WTC11 (cell line): ENCODE measurements around the gene IAH1. TPM values are rescaled to one million over a fixed set of nuclear protein-coding genes. Genes with fewer than 3 reads are reported as not detected.

Experiments used
- ATAC-seq: fragments of 200-7000 bp; cut with Tn5 transposase; 2 replicates; pipeline ENCODE4 v1.10.0; 2021; ENCODE audit warnings: mild to moderate bottlenecking, moderate library complexity
- CTCF ChIA-PET: fragments of 300-600 bp; sonication (Branson Sonifier 250); formaldehyde crosslinking; loops from one replicate; lab custom pipeline; 2021; ENCODE audit warnings: antibody characterized with exemption; lab: Charles Lee
- POLR2A ChIA-PET: fragments of 350-600 bp; sonication (Branson Sonifier 250); formaldehyde crosslinking; loops from one replicate; lab custom pipeline; 2021; ENCODE audit warnings: antibody characterized with exemption; lab: Charles Lee
- DNase-seq: peaks from one replicate; pipeline ENCODE4 v3.0.0; 2021; ENCODE audit warnings: low spot score
- H3K27ac Mint-ChIP-seq: 2 replicates; pipeline ENCODE4 v1.8.0; 2021; ENCODE audit warnings: mixed read lengths
- H3K27me3 Mint-ChIP-seq: 2 replicates; pipeline ENCODE4 v1.8.0; 2021; ENCODE audit warnings: low read depth, mild to moderate bottlenecking, moderate library complexity, mixed read lengths
- H3K36me3 Mint-ChIP-seq: 2 replicates; pipeline ENCODE4 v1.8.0; 2021; ENCODE audit warnings: mixed read lengths
- H3K4me1 Mint-ChIP-seq: 2 replicates; pipeline ENCODE4 v1.8.0; 2022; ENCODE audit warnings: mixed read lengths
- H3K4me3 Mint-ChIP-seq: 2 replicates; pipeline ENCODE4 v1.8.0; 2021; ENCODE audit warnings: mild to moderate bottlenecking, moderate library complexity, mixed read lengths
- H3K9me3 Mint-ChIP-seq: 2 replicates; pipeline ENCODE4 v1.8.0; 2021; ENCODE audit warnings: mixed read lengths
- ATF1 ChIP-seq: sonication (generic); formaldehyde crosslinking; IDR thresholded peaks from 2 replicates; pipeline ENCODE4 v1.8.1; 2023; ENCODE audit warnings: mild to moderate bottlenecking, moderate library complexity, missing genetic modification reagents
- CBFB ChIP-seq: sonication (generic); formaldehyde crosslinking; IDR thresholded peaks from 2 replicates; pipeline ENCODE4 v1.8.1; 2022; ENCODE audit warnings: mild to moderate bottlenecking, low read depth, missing genetic modification reagents
- CREM ChIP-seq: sonication (generic); formaldehyde crosslinking; IDR thresholded peaks from 2 replicates; pipeline ENCODE4 v1.8.1; 2022; ENCODE audit warnings: mild to moderate bottlenecking, missing genetic modification reagents, moderate library complexity
- GRHL2 ChIP-seq: fragments of 250-450 bp; sonication (Bioruptor Pico); IDR thresholded peaks from 2 replicates; pipeline ENCODE4 v1.8.0; 2022; ENCODE audit warnings: mild to moderate bottlenecking, moderate library complexity; ENCODE audit not compliant: insufficient replicate concordance, severe bottlenecking
- NFATC4 ChIP-seq: fragments of 250-450 bp; sonication (Bioruptor Pico); IDR thresholded peaks from 2 replicates; pipeline ENCODE4 v1.9.0; 2021; ENCODE audit warnings: mild to moderate bottlenecking
- NR1H2 ChIP-seq: sonication (generic); formaldehyde crosslinking; IDR thresholded peaks from 2 replicates; pipeline ENCODE4 v1.9.0; 2021; ENCODE audit warnings: mild to moderate bottlenecking, moderate library complexity, missing genetic modification reagents
- OVOL2 ChIP-seq: fragments of 250-450 bp; sonication (Bioruptor Pico); IDR thresholded peaks from 2 replicates; pipeline ENCODE4 v1.9.0; 2021; ENCODE audit warnings: mild to moderate bottlenecking, borderline replicate concordance
- RELA ChIP-seq: sonication (generic); formaldehyde crosslinking; IDR thresholded peaks from 2 replicates; pipeline ENCODE4 v1.8.1; 2022; ENCODE audit warnings: missing genetic modification reagents, mild to moderate bottlenecking, borderline replicate concordance
- SMAD4 ChIP-seq: sonication (generic); formaldehyde crosslinking; IDR thresholded peaks from 2 replicates; pipeline ENCODE4 v1.8.0; 2022; ENCODE audit warnings: mild to moderate bottlenecking, missing genetic modification reagents
- TCF7 ChIP-seq: sonication (generic); formaldehyde crosslinking; IDR thresholded peaks from 2 replicates; pipeline ENCODE4 v1.8.0; 2022; ENCODE audit warnings: mild to moderate bottlenecking, low read depth, missing genetic modification reagents, moderate library complexity
- TP53 ChIP-seq: sonication (generic); formaldehyde crosslinking; IDR thresholded peaks from 2 replicates; pipeline ENCODE4 v1.8.1; 2023; ENCODE audit warnings: mild to moderate bottlenecking, missing genetic modification reagents
- ZNF138 ChIP-seq: sonication (generic); formaldehyde crosslinking; conservative IDR thresholded peaks from 2 replicates; pipeline ENCODE4 v1.8.1; 2022; ENCODE audit warnings: mild to moderate bottlenecking, moderate library complexity, missing genetic modification reagents
- ZNF396 ChIP-seq: fragments of 250-450 bp; sonication (Bioruptor Pico); IDR thresholded peaks from 2 replicates; pipeline ENCODE4 v1.8.0; 2021; ENCODE audit warnings: mild to moderate bottlenecking, moderate library complexity, borderline replicate concordance
- ZNF532 ChIP-seq: fragments of 250-450 bp; sonication (Bioruptor Pico); IDR thresholded peaks from 2 replicates; pipeline ENCODE4 v1.9.0; 2021; ENCODE audit warnings: mild to moderate bottlenecking, borderline replicate concordance
- total RNA-seq: library from RNA; stranded (reverse); gene quantifications from 3 replicates; pipeline ENCODE4 v1.2.3, GENCODE V29; 2021
- TF ChIP-seq, protein P1 (sequence below): sonication (generic); formaldehyde crosslinking; IDR thresholded peaks from 2 replicates; pipeline ENCODE4 v1.8.1; 2023; ENCODE audit warnings: mild to moderate bottlenecking, missing genetic modification reagents, moderate library complexity
- TF ChIP-seq, protein P2 (sequence below): sonication (generic); formaldehyde crosslinking; IDR thresholded peaks from 2 replicates; pipeline ENCODE4 v1.8.0; 2023; ENCODE audit warnings: missing genetic modification reagents
- TF ChIP-seq, protein P3 (sequence below): sonication (generic); formaldehyde crosslinking; conservative IDR thresholded peaks from 2 replicates; pipeline ENCODE4 v1.8.1; 2023; ENCODE audit warnings: mild to moderate bottlenecking, low read depth, missing genetic modification reagents, moderate library complexity

IAH1 gene
- total RNA-seq, 1 experiment from 2014 or later = 14.4 TPM

GRCh38 chr2:9434489-9434888, 39.9 kb upstream of the IAH1 start (continued):
- TF ChIP-seq NFATC4 (CRISPR knock-in tag) (no peak), ZNF138 (CRISPR knock-in tag) (no peak), CBFB (no peak), ZNF396 (CRISPR knock-in tag) (no peak), GRHL2 (CRISPR knock-in tag) (no peak), ATF1 (CRISPR knock-in tag) (no peak)
- TF ChIP-seq, protein P1, sequence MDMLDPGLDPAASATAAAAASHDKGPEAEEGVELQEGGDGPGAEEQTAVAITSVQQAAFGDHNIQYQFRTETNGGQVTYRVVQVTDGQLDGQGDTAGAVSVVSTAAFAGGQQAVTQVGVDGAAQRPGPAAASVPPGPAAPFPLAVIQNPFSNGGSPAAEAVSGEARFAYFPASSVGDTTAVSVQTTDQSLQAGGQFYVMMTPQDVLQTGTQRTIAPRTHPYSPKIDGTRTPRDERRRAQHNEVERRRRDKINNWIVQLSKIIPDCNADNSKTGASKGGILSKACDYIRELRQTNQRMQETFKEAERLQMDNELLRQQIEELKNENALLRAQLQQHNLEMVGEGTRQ (CRISPR knock-in tag) = no peak
- TF ChIP-seq, protein P2, sequence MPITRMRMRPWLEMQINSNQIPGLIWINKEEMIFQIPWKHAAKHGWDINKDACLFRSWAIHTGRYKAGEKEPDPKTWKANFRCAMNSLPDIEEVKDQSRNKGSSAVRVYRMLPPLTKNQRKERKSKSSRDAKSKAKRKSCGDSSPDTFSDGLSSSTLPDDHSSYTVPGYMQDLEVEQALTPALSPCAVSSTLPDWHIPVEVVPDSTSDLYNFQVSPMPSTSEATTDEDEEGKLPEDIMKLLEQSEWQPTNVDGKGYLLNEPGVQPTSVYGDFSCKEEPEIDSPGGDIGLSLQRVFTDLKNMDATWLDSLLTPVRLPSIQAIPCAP = no peak

DNA sequence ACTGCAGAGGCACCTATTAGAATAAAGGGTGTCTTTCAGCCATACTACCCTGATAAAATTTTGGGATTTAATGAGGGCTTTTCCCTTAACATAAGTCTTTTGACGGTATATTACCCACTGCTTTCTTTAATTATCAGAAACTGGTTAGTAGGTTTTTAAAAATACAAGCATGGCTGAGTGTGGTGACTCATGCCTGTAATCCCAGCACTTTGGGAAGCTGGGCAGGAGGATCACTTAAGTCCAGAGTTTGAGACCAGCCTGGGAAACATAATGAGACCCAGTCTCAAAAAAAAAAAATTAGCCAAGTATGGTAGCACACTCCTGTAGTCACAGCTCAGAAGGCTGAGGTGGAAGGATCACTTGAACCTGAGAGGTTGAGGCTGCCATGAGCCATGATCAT, 34.8 kb upstream of the IAH1 start:
- CTCF ChIA-PET = no interaction called here
- H3K4me3 Mint-ChIP-seq = no peak overlapping the region
- ATAC-seq = no peak
- no peak overlapping the region for H3K27ac Mint-ChIP-seq
- no peak for DNase-seq
- H3K4me1 Mint-ChIP-seq = no peaks in the 10 kb centered on the region
- TF ChIP-seq SMAD4 (CRISPR knock-in tag) (no peak), OVOL2 (CRISPR knock-in tag) (no peak), TCF7 (no peak), RELA (CRISPR knock-in tag) (no peak), NR1H2 (CRISPR knock-in tag) (no peak), CREM (CRISPR knock-in tag) (no peak), ZNF532 (CRISPR knock-in tag) (no peak), NFATC4 (CRISPR knock-in tag) (no peak), TP53 (CRISPR knock-in tag) (no peak)
- TF ChIP-seq, protein P3, sequence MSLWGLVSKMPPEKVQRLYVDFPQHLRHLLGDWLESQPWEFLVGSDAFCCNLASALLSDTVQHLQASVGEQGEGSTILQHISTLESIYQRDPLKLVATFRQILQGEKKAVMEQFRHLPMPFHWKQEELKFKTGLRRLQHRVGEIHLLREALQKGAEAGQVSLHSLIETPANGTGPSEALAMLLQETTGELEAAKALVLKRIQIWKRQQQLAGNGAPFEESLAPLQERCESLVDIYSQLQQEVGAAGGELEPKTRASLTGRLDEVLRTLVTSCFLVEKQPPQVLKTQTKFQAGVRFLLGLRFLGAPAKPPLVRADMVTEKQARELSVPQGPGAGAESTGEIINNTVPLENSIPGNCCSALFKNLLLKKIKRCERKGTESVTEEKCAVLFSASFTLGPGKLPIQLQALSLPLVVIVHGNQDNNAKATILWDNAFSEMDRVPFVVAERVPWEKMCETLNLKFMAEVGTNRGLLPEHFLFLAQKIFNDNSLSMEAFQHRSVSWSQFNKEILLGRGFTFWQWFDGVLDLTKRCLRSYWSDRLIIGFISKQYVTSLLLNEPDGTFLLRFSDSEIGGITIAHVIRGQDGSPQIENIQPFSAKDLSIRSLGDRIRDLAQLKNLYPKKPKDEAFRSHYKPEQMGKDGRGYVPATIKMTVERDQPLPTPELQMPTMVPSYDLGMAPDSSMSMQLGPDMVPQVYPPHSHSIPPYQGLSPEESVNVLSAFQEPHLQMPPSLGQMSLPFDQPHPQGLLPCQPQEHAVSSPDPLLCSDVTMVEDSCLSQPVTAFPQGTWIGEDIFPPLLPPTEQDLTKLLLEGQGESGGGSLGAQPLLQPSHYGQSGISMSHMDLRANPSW (CRISPR knock-in tag) = no peak
- no peaks in the 10 kb centered on the region for H3K9me3 Mint-ChIP-seq
- no peaks in the 10 kb centered on the region for H3K27me3 Mint-ChIP-seq
- POLR2A ChIA-PET = no interaction called here
- peaks cover 66% of the 10 kb centered on the region for H3K36me3 Mint-ChIP-seq
